GM21360 (cell line): ENCODE measurements around the gene MINK1.

ENCODE experiments used
- ATAC-seq: cut with Tn5 transposase; IDR thresholded peaks from one replicate; pipeline ENCODE4 v1.9.1; 2021; ENCODE audit warnings: mild to moderate bottlenecking, moderate library complexity; ENCODE audit not compliant: unreplicated experiment

Gene MINK1

DNA sequence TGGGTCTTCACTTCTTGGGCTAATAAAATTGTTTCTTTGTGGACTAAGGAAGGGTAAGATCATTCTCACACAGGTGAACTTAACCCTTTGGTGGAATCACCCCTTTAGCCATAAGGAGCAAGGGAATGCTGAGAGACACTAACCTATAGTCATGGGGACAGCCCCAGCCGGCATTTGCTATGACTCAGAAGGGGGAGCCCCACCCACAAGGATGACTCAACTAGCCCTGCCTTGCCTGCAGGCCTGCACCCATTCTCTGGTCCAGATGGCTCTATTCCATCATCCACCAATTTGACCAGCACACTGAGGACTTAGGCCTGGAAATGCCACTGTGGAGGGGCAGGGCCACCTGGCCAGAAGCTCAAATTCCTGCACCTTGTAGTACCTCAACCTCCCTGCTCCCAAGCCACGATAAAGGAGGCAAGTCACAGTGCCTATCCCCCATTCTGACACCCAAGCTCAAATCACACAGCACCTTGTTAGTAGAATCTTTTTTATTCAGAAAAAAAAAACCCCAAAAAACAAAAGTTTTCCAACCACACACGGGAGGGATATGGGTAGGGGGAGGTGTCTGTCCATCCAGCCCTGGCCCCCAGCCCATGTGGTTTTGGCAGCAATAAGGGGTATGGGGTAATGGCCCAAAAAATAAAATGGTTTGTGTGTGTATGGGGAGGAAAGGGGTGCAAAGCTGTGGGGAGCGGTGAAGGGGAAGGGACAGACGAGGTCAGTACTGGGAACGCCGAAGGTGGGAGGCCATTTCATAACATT, 112.2 kb downstream of the MINK1 start:
- ATAC-seq: no peak

GRCh38 chr17:4945944-4946280, 112.8 kb downstream of the MINK1 start:
- no peak for ATAC-seq

DNA sequence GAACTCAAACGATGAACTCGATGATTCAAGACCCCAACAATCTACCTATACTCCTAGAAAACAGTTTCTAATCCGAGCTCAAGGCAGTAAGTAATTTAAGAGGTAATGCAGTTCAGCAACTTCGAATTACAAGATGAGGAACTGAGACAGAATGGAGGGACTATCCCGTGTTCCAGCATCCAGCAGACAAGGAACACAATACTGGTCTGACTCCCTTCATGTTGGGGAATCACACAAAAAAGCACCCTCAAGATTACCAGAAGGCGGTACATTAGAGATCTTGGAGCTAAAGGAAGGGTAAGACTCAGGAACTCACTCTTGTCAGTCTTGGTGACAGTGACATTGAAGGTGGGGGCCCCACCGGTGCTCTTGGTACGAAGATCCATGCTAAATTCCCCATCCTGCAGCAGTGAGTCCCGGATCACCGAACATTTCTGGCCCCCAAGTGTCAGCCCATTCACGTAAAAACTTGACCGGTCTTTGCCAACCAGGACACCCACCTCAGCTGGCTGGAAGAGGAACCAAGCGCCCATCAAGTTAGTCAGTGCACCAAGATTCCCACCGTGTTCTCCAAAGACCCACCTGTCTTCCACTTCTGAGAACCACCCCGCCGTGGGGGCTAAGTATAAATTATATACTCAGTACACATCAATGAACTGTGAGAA, 113.3 kb downstream of the MINK1 start:
- no peak for ATAC-seq

GRCh38 chr17:4947010-4947410, 113.9 kb downstream of the MINK1 start:
- ATAC-seq: no peak
